Activated CD4-positive, alpha-beta T cell treated with anti-CD3 and anti-CD28 coated beads, Interleukin-10, Interleukin-2, amounts not matched to agents 100 ng/mL and 50 ng/mL, durations not matched to agents 16 hours and 8 hours (primary cell): Measurements from ENCODE around the gene ARFIP2.

Source experiments
- DNase-seq: peaks from one replicate; pipeline ENCODE4 v3.0.0-alpha.2; 2020

The ARFIP2 gene

GRCh38 chr11:6440906-6441358 lies 40.2 kb downstream of the ARFIP2 start, which contains the start of gene HPX:
HPX (minus strand) TSS chr11:6440987; CDS start chr11:6440963, 24 bp downstream.
- no peak for DNase-seq

GRCh38 chr11:6438979-6439571 lies 42.1 kb downstream of the ARFIP2 start:
- peak; percentile 41 for DNase-seq

GRCh38 chr11:6437993-6438392 lies 43.1 kb downstream of the ARFIP2 start:
- DNase-seq, result no peak

DNA sequence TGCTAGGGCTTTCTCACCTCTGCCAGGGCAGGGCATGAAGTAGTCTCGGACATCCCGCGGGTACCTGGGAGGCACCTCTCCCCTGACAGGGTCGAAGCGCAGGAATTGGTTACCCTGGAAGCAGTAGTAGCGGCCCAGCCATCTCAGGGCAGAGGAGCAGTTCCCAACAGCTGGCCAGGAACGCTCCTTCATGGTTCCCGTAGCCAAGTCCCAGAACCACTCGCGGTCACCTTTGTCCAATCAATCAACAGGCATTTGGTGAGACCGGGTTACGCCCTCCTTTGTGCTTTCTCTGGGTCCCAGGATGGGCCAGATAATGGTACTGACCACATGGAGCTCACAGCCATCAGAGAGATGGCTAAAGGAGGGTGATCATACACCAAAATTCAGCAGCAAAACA lies 43.7 kb downstream of the ARFIP2 start:
- DNase-seq, result no peak

- DNase-seq, result no peak
Observed at GRCh38 chr11:6433998-6434660, 47.0 kb downstream of the ARFIP2 start.

DNA sequence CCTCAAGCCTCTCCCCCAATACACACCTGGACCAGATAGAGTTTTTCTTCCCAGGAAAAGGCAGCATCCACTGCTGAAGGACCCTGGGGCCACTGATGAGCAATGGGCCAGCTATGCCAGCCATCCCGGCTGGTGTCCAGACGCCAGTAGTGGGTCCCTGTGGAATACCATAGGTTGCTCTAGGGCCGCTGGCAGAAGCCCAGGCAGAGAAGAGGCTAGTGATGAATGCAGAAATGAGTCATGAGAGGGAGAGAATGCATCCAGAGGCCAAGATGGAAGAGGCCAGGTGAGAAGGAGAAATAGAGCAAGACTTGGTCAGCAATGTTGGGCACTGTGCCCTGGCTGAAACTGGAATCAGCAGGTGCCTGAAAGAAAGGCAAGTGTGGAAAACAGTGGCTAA lies 49.3 kb downstream of the ARFIP2 start:
- DNase-seq, result no peak

DNA sequence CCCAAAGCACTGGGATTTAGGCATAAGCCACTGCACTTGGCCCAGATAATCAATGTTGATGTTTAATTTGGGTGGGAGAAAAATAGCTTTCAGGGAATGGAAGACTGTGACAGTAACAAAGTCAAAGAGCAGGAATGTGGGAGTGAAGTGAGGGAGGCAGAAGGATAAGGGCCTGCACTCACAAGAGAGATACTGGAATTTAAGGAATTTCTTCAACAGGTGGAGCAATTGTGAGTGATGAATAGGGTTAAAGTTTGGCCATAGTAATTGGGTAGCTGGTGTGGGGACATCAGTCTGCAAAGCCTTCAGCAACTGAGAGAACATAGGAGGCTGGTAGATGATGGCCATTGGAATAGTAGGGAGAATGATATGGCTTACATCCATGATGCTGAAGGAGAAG lies 53.6 kb downstream of the ARFIP2 start:
- no peak for DNase-seq
